Ovary (tissue), 9 donors: ENCODE measurements around the gene SUPT4H1. TPM values are rescaled to one million over a fixed set of nuclear protein-coding genes. Genes with fewer than 3 reads are reported as not detected.
A peak's percentile ranks its signal among the peaks of the same experiment; 100 is the strongest.

ENCODE experiments used
- DNase-seq, 5 donors: peaks; one replicate each; pipeline ENCODE4 v3.0.0-alpha.2; 2019 to 2020
- H3K27ac ChIP-seq, 2 donors: fragments of 200-600 bp; one replicate each; pipeline versions ENCODE4 v1.5.1 to v1.8.0; 2019 to 2022
- H3K27me3 ChIP-seq: fragments of 200-600 bp; one replicate; pipeline ENCODE4 v1.8.0; 2022
- H3K36me3 ChIP-seq: fragments of 200-600 bp; sonication (generic); one replicate; pipeline ENCODE4 v1.5.1; 2019
- H3K4me1 ChIP-seq: one replicate; pipeline ENCODE4 v1.8.1; 2013; ENCODE audit warnings: mild to moderate bottlenecking, moderate library complexity; ENCODE audit not compliant: insufficient read depth
- H3K4me3 ChIP-seq: fragments of 200-600 bp; sonication (generic); one replicate; pipeline ENCODE4 v1.5.1; 2017
- H3K9me3 ChIP-seq, 2 donors: fragments of 200-600 bp in 1 of 2; sonication (generic) in 1 of 2; one replicate each; pipeline versions ENCODE4 v1.5.1 to v1.8.1; 2013 to 2019; ENCODE audit warnings: mild to moderate bottlenecking in 1 of 2, moderate library complexity in 1 of 2
- EP300 ChIP-seq: sonication (generic); formaldehyde crosslinking; IDR thresholded peaks from one replicate; pipeline ENCODE4 v1.6.1; 2017; ENCODE audit warnings: antibody characterized with exemption
- POLR2A ChIP-seq: fragments of 450-650 bp; IDR thresholded peaks from one replicate; pipeline ENCODE4 v1.6.1; 2017; ENCODE audit warnings: antibody characterized with exemption, mild to moderate bottlenecking, moderate library complexity
- WGBS, 3 donors: extraction: QIAGEN DNeasy Blood & Tissue Kit in 1 of 3; methylation state at CpG; one replicate each; pipeline versions ENCODE4 v1.1.5 to v1.1.7; 2013 to 2017; 5-methylcytosine and 5-hydroxymethylcytosine counted together
- intact Hi-C, 4 donors: fragments of 100-400 bp; cut with DNase I; formaldehyde crosslinking; loops; one replicate each; pipeline versions ENCODE4 v1.11.0 to v1.15.1; 2022 to 2023
- polyA plus RNA-seq, 2 donors: library from polyadenylated mRNA; stranded (reverse); fragments of 200-250 nt in 1 of 2; fragments of 350-450 nt in 1 of 2; fragmentation: Illumina TruSeq in 1 of 2; extraction: RNeasy Lipid Tissue Mini Kit (QIAGEN cat#74804) in 1 of 2; gene quantifications; one replicate each; pipeline ENCODE4 v1.2.3, GENCODE V29; 2013 to 2014
- total RNA-seq, 7 donors: library from RNA; depleted of rRNA in 2 of 7; stranded (reverse); fragments of >200 nt in 2 of 7; fragmentation: NEBNext Ultra II Directional in 3 of 7; extraction: Animal tissue kit (Norgen Biotek cat#: 25700) in 3 of 7; gene quantifications; one replicate each; pipeline versions ENCODE4 v1.1.0 to v1.2.4, GENCODE V29; 2016 to 2023
- TF ChIP-seq, protein P1 (sequence below), 3 donors: fragments of 450-650 bp in 2 of 3; fragments of 200-600 bp in 1 of 3; IDR thresholded peaks; one replicate each; pipeline versions ENCODE4 v1.5.1 to v1.8.0; 2016 to 2022; ENCODE audit warnings: antibody characterized with exemption in 3 of 3, mild to moderate bottlenecking in 1 of 3
- donor health status: DM: no; HTN: no; CAD: no; lungs with moderate emphysema.
- donor health status: DM: no; HTN: no; CAD: no.
- donor health status: Bipolar disorder and iron deficiency.
- donor health status: DM: yes; HTN: yes; CAD: no.
- donor health status: DM: no; HTN: no; CAD: no.
- donor health status: DM: yes; HTN: yes; CAD: no.

Gene SUPT4H1
- total and polyA plus RNA-seq, 9 donors = 43.7 to 182 (median 66.0) TPM

DNA sequence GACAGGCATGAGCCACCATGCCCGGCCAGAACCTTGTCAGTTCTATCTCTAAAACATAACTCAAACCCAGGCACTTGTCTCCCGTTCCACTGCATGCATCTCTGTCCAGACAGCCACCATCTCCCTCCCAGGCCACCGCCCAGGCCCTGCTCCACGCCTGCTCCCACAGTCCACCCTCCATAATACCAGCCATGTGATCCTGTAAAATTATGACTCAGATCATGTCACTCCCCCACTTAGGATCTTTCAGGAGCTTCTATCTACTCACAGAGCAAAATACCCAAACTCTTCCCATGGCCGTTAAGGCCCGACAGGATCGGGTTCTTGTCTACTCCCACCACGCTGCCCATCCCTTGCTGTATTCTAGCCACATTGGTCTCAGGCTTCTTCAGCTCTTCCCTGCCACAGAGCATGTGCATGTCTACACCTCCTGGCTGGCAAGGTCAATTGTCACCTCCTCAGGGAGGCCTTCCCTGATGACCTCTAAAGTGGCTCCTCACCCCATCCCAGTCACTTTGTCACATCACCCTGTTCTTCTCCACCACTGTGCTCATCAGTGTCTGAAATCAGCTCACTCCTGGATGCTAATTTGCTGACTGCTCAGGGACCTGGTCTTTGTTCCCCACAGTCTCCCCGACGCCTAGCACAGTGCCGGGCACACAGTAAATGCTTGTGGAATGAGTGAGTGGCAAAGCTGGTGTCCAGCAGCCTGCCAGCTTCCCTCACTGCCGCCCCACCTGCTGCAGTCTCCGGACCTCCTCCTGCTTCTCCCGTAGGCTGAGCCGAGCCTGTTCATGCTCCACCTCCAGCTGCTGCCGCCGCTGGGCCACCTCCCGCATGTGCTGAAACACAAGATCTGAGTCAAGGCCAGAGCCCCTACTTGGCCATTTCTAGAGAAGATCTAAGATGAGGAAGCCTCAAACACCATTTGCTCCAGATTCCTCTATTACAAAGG is 30.2 kb downstream of the SUPT4H1 start:
- WGBS, 3 donors = 77 to 86% (median 81%) methylated on average over 18 of the region's 18 CpGs
- Histone ChIP-seq H3K4me3 (no peak overlapping the region), H3K27me3 (no peaks in the 10 kb centered on the region), H3K9me3 (no peaks in the 10 kb centered on the region), H3K36me3 (no peaks in the 10 kb centered on the region), H3K27ac (no peak overlapping the region), H3K4me1 (peaks cover 8% of the 10 kb centered on the region)
- peak in 1 of 5 donors; percentile 31 for DNase-seq
- intact Hi-C loops = no loop called here
- TF ChIP-seq, protein P1, sequence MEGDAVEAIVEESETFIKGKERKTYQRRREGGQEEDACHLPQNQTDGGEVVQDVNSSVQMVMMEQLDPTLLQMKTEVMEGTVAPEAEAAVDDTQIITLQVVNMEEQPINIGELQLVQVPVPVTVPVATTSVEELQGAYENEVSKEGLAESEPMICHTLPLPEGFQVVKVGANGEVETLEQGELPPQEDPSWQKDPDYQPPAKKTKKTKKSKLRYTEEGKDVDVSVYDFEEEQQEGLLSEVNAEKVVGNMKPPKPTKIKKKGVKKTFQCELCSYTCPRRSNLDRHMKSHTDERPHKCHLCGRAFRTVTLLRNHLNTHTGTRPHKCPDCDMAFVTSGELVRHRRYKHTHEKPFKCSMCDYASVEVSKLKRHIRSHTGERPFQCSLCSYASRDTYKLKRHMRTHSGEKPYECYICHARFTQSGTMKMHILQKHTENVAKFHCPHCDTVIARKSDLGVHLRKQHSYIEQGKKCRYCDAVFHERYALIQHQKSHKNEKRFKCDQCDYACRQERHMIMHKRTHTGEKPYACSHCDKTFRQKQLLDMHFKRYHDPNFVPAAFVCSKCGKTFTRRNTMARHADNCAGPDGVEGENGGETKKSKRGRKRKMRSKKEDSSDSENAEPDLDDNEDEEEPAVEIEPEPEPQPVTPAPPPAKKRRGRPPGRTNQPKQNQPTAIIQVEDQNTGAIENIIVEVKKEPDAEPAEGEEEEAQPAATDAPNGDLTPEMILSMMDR (IDR thresholded peaks at IDR 0.05) = no peak
- TF ChIP-seq POLR2A = no peak
- TF ChIP-seq EP300 = no peak

DNA sequence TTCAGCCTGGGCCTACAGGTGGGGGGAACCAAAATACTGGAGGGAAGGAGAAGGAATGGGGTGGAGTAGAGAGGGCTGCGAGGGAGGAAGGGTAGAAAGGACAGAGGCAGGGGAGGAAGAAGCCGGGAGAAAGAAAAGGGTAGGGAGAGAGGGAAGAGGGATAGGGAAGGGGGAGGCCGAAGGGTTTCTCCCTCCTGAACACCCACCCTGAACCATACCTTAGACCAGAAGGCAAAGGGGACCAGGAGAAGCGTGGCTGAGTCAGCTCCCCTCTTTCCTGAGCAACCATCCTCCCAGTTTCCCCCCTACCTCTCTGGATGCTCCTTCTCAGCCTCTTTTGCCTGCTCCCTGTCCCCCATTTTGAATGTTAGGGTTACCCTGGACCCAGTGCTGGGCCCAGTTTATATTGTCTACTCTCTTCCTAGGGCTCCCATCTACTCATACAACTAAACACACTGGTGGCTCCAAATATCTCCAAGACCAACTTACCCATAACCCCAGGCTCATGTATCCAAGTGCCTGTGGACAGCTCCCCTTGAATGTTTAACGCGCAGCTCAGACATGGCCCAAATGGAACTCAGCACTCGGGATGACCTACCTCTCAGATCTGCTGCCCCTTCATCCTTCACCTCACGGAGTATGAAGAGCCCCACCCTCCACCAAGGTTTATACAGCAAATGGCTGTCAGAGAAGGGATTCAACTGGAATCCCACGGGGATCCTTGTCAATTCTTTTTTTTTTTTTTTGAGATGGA is 31.3 kb downstream of the SUPT4H1 start:
- WGBS, 3 donors = 88 to 89% (median 89%) methylated on average over 9 of the region's 9 CpGs
- Histone ChIP-seq H3K36me3 (no peaks in the 10 kb centered on the region), H3K4me3 (no peak overlapping the region), H3K27me3 (no peaks in the 10 kb centered on the region), H3K4me1 (peaks cover 8% of the 10 kb centered on the region), H3K27ac (no peak overlapping the region), H3K9me3 (no peaks in the 10 kb centered on the region)
- DNase-seq = peak in 2 of 5 donors; percentile 4 to 9
- no peak for TF ChIP-seq POLR2A
- TF ChIP-seq, protein P1 (IDR thresholded peaks at IDR 0.05) = no peak
- no peak for TF ChIP-seq EP300
- intact Hi-C loops = no loop called here

DNA sequence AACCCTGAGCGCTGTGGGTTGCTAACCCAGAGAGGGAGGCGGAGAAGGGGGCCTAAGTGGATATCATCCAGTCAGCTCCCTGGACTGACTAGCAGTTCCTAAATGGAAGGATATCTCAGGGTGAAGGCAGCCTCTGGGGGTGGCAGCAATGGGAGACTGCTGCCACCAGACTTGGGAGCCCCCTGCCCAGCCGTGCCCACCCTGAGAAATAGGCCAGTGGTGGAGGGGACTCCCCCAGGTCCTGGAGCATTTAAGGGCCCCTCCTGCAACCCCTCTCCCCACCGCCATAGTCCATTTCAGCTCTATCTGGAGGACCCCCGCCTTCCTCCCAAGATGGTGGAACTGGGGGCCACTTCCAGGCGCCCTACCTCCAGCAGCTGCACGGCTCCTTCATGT is 31.8 kb downstream of the SUPT4H1 start:
- no peaks in the 10 kb centered on the region for H3K9me3 ChIP-seq
- H3K27me3 ChIP-seq = no peaks in the 10 kb centered on the region
- H3K27ac ChIP-seq = no peak overlapping the region
- peak in 1 of 5 donors; percentile 13 for DNase-seq
- no peaks in the 10 kb centered on the region for H3K36me3 ChIP-seq
- peaks cover 6% of the 10 kb centered on the region for H3K4me1 ChIP-seq
- H3K4me3 ChIP-seq = no peak overlapping the region
- TF ChIP-seq, protein P1 (IDR thresholded peaks at IDR 0.05) = no peak
- TF ChIP-seq POLR2A (no peak), EP300 (no peak)
- WGBS, 3 donors = 87 to 96% (median 94%) methylated on average over 7 of the region's 7 CpGs
- intact Hi-C loops = no loop called here
